Activated T-cell treated with anti-CD3 and anti-CD28 coated beads, Interleukin-2, amount 50 U/mL, for 72 hours (primary cell): ENCODE measurements around the gene PHOSPHO1. TPM values are rescaled to one million over a fixed set of nuclear protein-coding genes. Genes with fewer than 3 reads are reported as not detected.
A peak's percentile ranks its signal among the peaks of the same experiment; 100 is the strongest.
"Not testable (repeated sequence)": the region's sequence is repeated elsewhere in the genome, so short reads cannot be mapped to it uniquely, and the experiment has no call there.

Source experiments
- ATAC-seq, 2 donors: fragments of 150-1000 bp; cut with Tn5 transposase; replicated peaks in 1 of 2; 2 replicates each; pipeline ENCODE4 v1.10.0; 2021; ENCODE audit warnings: moderate library complexity in 2 of 2, mild to moderate bottlenecking in 1 of 2
- DNase-seq, 2 donors: peaks; one replicate each; pipeline ENCODE4 v3.0.0; 2021 to 2022; ENCODE audit warnings: mixed read lengths in 1 of 2
- H3K27ac Mint-ChIP-seq: one replicate; pipeline ENCODE4 v1.8.0; 2022; ENCODE audit warnings: mild to moderate bottlenecking, moderate library complexity, mixed read lengths
- H3K27me3 Mint-ChIP-seq: one replicate; pipeline ENCODE4 v1.8.0; 2022; ENCODE audit warnings: low read depth, mixed read lengths
- H3K36me3 Mint-ChIP-seq, 2 donors: one replicate each; pipeline ENCODE4 v1.8.0; 2022; ENCODE audit warnings: mixed read lengths in 2 of 2, mild to moderate bottlenecking in 1 of 2; ENCODE audit not compliant: insufficient read depth in 2 of 2
- H3K4me1 Mint-ChIP-seq: one replicate; pipeline ENCODE4 v1.8.0; 2022; ENCODE audit warnings: low read depth, mixed read lengths
- H3K4me3 Mint-ChIP-seq, 2 donors: one replicate each; pipeline ENCODE4 v1.8.0; 2022; ENCODE audit warnings: mild to moderate bottlenecking in 2 of 2, mixed read lengths in 2 of 2, moderate library complexity in 2 of 2
- H3K9me3 Mint-ChIP-seq, 2 donors: one replicate each; pipeline ENCODE4 v1.8.0; 2022; ENCODE audit warnings: mixed read lengths in 2 of 2
- total RNA-seq, 2 donors: library from RNA; stranded (reverse); gene quantifications; one replicate each; pipeline ENCODE4 v1.2.3, GENCODE V29; 2022

The PHOSPHO1 gene, protein sequence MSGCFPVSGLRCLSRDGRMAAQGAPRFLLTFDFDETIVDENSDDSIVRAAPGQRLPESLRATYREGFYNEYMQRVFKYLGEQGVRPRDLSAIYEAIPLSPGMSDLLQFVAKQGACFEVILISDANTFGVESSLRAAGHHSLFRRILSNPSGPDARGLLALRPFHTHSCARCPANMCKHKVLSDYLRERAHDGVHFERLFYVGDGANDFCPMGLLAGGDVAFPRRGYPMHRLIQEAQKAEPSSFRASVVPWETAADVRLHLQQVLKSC
- total RNA-seq, result under 1 TPM in 1 of 2 donors, not detected in 1; 0.29 TPM

DNA sequence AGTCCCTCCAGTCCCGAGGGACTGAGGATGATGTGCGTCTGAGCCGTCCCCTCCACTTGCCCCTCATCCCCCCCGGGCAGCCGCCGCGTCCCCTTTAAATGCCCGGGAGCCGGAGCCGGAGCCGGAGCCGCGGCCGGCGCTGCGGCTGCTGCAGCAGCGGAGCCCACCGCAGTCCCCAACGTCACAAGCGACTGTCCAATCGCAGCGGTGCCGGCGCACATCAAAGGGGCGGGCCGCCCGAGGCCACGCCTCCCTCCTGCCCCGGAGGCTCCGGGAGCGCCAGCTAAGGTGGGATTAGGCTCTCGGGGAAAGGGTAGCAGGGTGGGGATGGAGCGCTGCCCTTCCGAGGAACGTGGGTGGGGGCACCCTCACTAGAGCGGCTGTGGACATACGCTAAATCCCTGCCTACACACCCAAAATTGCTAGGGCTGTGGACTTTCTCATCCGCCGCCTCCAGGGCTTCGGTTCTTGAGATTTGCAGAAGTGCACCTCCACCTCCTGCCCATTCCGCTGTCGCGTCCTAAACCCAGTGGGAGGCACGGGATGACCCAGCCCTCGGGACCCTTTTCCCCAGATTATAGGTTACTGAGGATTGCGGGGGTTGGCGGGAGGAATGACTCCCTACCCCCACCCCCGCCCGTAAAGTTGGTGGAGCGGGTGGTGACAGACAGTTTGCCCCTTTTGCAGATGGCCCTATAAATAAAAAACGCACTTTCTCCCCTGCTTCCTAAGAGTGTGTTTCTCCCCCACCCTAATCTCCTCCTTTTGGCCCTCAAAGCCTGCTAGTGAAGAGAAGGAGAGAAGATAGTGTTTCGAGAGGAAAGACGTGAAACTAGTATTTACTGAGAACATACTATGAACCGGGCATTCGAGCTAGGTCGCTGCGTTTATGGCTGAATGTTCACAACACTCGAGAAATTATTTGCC is at the start of gene PHOSPHO1:
Gene PHOSPHO1, minus strand, starts transcription at position 152 of the 927 bp plus-strand sequence. CDS start 4,096 bp downstream, outside the sequence.
- DNase-seq, result peak; percentile 89 to 91
- Mint-ChIP-seq H3K36me3 (no peaks in the 10 kb centered on the region), H3K27ac (no peak within 1 kb of the TSS), H3K27me3 (peaks cover 48% of the 10 kb centered on the region), H3K4me3 (peak within 1 kb of the TSS; percentile 80 to 87), H3K9me3 (no peaks in the 10 kb centered on the region), H3K4me1 (peaks cover 22% of the 10 kb centered on the region)
- peak; percentile 93 to 95 for ATAC-seq

DNA sequence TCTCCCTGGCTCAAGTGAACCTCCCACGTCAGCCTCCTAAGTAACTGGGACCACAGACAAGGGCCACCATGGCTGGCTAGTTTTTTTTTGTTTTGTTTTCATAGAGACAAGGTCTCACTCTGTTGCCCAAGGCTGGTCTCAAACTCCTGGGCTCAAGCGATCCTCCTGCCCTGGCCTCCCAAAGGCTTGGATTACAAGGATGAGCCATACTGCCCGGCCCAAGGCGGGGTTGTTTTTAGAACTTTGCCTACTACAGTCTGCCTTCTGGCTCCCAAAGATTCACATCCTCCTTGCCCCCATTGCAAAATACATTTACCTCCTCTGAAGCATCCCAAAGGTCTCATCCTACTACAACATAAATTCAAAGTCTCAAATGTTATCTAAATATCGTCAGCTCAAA is 49.5 kb upstream of the PHOSPHO1 start:
- H3K9me3 Mint-ChIP-seq, result no peaks in the 10 kb centered on the region
- no peaks in the 10 kb centered on the region for H3K4me1 Mint-ChIP-seq
- ATAC-seq (no peak), DNase-seq (no peak)
- no peaks in the 10 kb centered on the region for H3K36me3 Mint-ChIP-seq
- H3K4me3 Mint-ChIP-seq, result no peak overlapping the region
- H3K27me3 Mint-ChIP-seq, result peaks cover 6% of the 10 kb centered on the region
- no peak overlapping the region for H3K27ac Mint-ChIP-seq

- not testable (repeated sequence) for H3K36me3 Mint-ChIP-seq, H3K27ac Mint-ChIP-seq, H3K9me3 Mint-ChIP-seq, DNase-seq, H3K27me3 Mint-ChIP-seq, ATAC-seq, H3K4me1 Mint-ChIP-seq, H3K4me3 Mint-ChIP-seq
These were observed 48.9 kb upstream of the PHOSPHO1 start for GRCh38 chr17:49279263-49280015.

- H3K9me3 Mint-ChIP-seq, result no peaks in the 10 kb centered on the region
- DNase-seq (no peak), ATAC-seq (no peak)
- H3K27ac Mint-ChIP-seq, result no peak overlapping the region
- H3K4me3 Mint-ChIP-seq, result no peak overlapping the region
- no peaks in the 10 kb centered on the region for H3K36me3 Mint-ChIP-seq
- no peaks in the 10 kb centered on the region for H3K27me3 Mint-ChIP-seq
- H3K4me1 Mint-ChIP-seq, result no peaks in the 10 kb centered on the region
These were observed 47.5 kb upstream of the PHOSPHO1 start for GRCh38 chr17:49278076-49278475.

DNA sequence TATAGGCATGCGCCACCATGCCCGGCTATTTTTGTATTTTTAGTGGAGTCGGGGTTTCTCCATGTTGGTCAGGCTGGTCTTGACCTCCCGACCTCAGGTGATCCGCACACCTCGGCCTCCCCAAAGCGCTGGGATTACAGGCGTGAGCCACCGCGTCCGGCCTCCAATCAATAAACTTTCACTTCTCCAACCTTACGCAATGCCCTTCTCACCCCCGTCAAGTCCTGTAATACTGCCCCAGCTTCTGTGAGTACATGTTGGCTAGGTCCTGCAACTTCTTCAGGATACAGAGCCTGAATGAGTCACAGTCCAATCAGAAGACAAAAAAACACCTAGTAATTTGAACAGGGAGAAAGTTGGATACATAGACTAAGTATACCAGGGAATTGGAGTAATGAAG is 47.1 kb upstream of the PHOSPHO1 start:
- Mint-ChIP-seq H3K36me3 (no peaks in the 10 kb centered on the region), H3K4me3 (no peak overlapping the region), H3K9me3 (no peaks in the 10 kb centered on the region), H3K27ac (no peak overlapping the region), H3K27me3 (no peaks in the 10 kb centered on the region), H3K4me1 (no peaks in the 10 kb centered on the region)
- DNase-seq, result no peak
- no peak for ATAC-seq

GRCh38 chr17:49275981-49276380 is 45.4 kb upstream of the PHOSPHO1 start:
- not testable (repeated sequence) for ATAC-seq, H3K36me3 Mint-ChIP-seq

GRCh38 chr17:49269356-49269755 is 38.8 kb upstream of the PHOSPHO1 start:
- H3K4me1 Mint-ChIP-seq, result no peaks in the 10 kb centered on the region
- ATAC-seq (no peak), DNase-seq (no peak)
- H3K9me3 Mint-ChIP-seq, result no peaks in the 10 kb centered on the region
- H3K4me3 Mint-ChIP-seq, result no peak overlapping the region
- no peak overlapping the region for H3K27ac Mint-ChIP-seq
- no peaks in the 10 kb centered on the region for H3K36me3 Mint-ChIP-seq
- H3K27me3 Mint-ChIP-seq, result no peaks in the 10 kb centered on the region

More at GRCh38 chr17:49275981-49276380, 45.4 kb upstream of the PHOSPHO1 start:
- not testable (repeated sequence) for H3K4me3 Mint-ChIP-seq, H3K4me1 Mint-ChIP-seq, H3K27ac Mint-ChIP-seq, DNase-seq, H3K9me3 Mint-ChIP-seq, H3K27me3 Mint-ChIP-seq

DNA sequence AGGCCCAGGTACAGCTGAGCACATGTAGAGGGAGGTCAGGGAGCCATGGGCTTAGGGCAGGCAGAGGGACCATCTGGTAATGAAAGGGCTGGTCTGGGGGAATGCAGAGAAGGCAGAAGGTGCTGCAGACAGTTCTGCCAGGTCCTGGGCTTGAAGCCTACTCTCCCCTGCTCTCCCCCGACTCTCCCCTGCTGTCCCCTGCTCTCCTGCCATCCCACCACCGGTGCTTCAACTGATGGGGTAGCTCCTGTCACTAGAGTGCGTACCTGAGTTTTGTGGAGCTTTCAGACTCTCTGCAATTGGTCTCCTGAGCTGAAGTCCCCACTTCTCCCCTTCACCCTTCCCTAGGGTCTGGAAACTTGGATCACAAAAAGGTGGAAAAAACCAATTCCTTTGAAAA is 37.3 kb upstream of the PHOSPHO1 start:
- no peak overlapping the region for H3K27ac Mint-ChIP-seq
- peaks cover 7% of the 10 kb centered on the region for H3K27me3 Mint-ChIP-seq
- no peaks in the 10 kb centered on the region for H3K4me1 Mint-ChIP-seq
- no peaks in the 10 kb centered on the region for H3K36me3 Mint-ChIP-seq
- no peak overlapping the region for H3K4me3 Mint-ChIP-seq
- no peaks in the 10 kb centered on the region for H3K9me3 Mint-ChIP-seq
- ATAC-seq (no peak), DNase-seq (no peak)

DNA sequence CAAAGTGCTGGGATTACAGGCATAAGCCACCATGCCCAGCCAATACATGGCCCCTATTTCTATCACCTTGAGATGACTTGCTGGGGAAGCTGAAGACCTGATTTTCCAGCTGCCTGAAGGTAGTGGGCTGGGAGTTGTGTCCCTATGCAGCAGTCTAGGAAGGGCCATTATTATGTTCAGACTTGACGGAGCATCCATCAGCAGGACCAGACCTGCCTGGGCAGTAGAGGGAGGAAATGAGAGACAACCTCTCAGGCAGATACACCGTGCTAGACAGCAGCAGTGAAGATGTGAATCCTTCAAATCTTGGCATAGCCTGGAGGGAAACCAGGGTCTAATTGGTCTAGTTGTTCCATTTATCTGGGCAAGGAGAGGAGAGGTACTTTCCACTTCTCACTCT is 35.6 kb upstream of the PHOSPHO1 start:
- Mint-ChIP-seq H3K27ac (no peak overlapping the region), H3K9me3 (no peaks in the 10 kb centered on the region), H3K27me3 (peaks cover 7% of the 10 kb centered on the region), H3K4me1 (peaks cover under 1% of the 10 kb centered on the region), H3K36me3 (no peaks in the 10 kb centered on the region), H3K4me3 (no peak overlapping the region)
- no peak for ATAC-seq
- DNase-seq, result no peak

GRCh38 chr17:49261540-49261939 is 31.0 kb upstream of the PHOSPHO1 start:
- not testable (repeated sequence) for H3K9me3 Mint-ChIP-seq, H3K27ac Mint-ChIP-seq, H3K27me3 Mint-ChIP-seq, DNase-seq, H3K4me3 Mint-ChIP-seq, ATAC-seq, H3K36me3 Mint-ChIP-seq
- peaks cover 12% of the 10 kb centered on the region for H3K4me1 Mint-ChIP-seq

- H3K36me3 Mint-ChIP-seq, result no peaks in the 10 kb centered on the region
- H3K27me3 Mint-ChIP-seq, result peaks cover 7% of the 10 kb centered on the region
- DNase-seq (no peak), ATAC-seq (peak in 1 of 2 donors; percentile 89)
- peak overlapping the region; percentile 88 to 90 for H3K4me3 Mint-ChIP-seq
- H3K9me3 Mint-ChIP-seq, result no peaks in the 10 kb centered on the region
- peaks cover 12% of the 10 kb centered on the region for H3K4me1 Mint-ChIP-seq
- H3K27ac Mint-ChIP-seq, result peak overlapping the region; percentile 16
These were observed 30.3 kb upstream of the PHOSPHO1 start for GRCh38 chr17:49260817-49261291.

GRCh38 chr17:49260011-49260816 is 29.6 kb upstream of the PHOSPHO1 start:
- Mint-ChIP-seq H3K27ac (peak overlapping the region; percentile 73), H3K4me1 (peaks cover 12% of the 10 kb centered on the region), H3K4me3 (peak overlapping the region; percentile 88 to 90), H3K9me3 (no peaks in the 10 kb centered on the region), H3K36me3 (no peaks in the 10 kb centered on the region), H3K27me3 (peaks cover 7% of the 10 kb centered on the region)
- DNase-seq, result peak; percentile 63 to 64
- peak; percentile 87 to 91 for ATAC-seq
